Mesendoderm (in vitro differentiated cells): ENCODE data around the gene RYR2.
"Not testable (repeated sequence)": the region's sequence is repeated elsewhere in the genome, so short reads cannot be mapped to it uniquely, and the experiment has no call there.

ENCODE experiments used
- DNase-seq: peaks from one replicate; pipeline ENCODE4 v3.0.0; 2013
- H2AK5ac ChIP-seq: 2 replicates; pipeline ENCODE4 v1.6.1; 2013; ENCODE audit warnings: low read length, inconsistent platforms
- H2BK120ac ChIP-seq: 2 replicates; pipeline ENCODE4 v1.6.1; 2013; ENCODE audit warnings: low read depth, mild to moderate bottlenecking, low read length, moderate library complexity, mixed read lengths
- H2BK15ac ChIP-seq: replicated peaks from 2 replicates; pipeline ENCODE4 v1.6.1; 2013; ENCODE audit warnings: low read depth, mild to moderate bottlenecking, moderate library complexity
- H2BK5ac ChIP-seq: 2 replicates; pipeline ENCODE4 v1.6.1; 2013; ENCODE audit warnings: low read length, inconsistent platforms
- H3K18ac ChIP-seq: 2 replicates; pipeline ENCODE4 v1.6.1; 2013; ENCODE audit warnings: mild to moderate bottlenecking, low read length, mixed read lengths
- H3K23ac ChIP-seq: one replicate; pipeline ENCODE4 v1.6.1; 2013; ENCODE audit warnings: low read length
- H3K27ac ChIP-seq: 2 replicates; pipeline ENCODE4 v1.5.1; 2013; ENCODE audit warnings: low read depth, mild to moderate bottlenecking, inconsistent platforms, low read length, moderate library complexity
- H3K27me3 ChIP-seq: 2 replicates; pipeline ENCODE4 v1.6.1; 2013; ENCODE audit warnings: low read length, control low read depth, mild to moderate bottlenecking, inconsistent platforms; ENCODE audit not compliant: insufficient read depth, poor library complexity
- H3K36me3 ChIP-seq: 2 replicates; pipeline ENCODE4 v1.6.1; 2013; ENCODE audit warnings: low read length, inconsistent platforms; ENCODE audit not compliant: control insufficient read depth, insufficient read depth
- H3K4ac ChIP-seq: one replicate; pipeline ENCODE4 v1.6.1; 2013; ENCODE audit warnings: low read depth, mild to moderate bottlenecking, low read length, moderate library complexity
- H3K4me1 ChIP-seq: 2 replicates; pipeline ENCODE4 v1.6.1; 2013; ENCODE audit warnings: low read depth, low read length, inconsistent platforms; ENCODE audit not compliant: control insufficient read depth
- H3K4me2 ChIP-seq: 2 replicates; pipeline ENCODE4 v1.6.1; 2013; ENCODE audit warnings: low read length
- H3K4me3 ChIP-seq: 2 replicates; pipeline ENCODE4 v1.5.1; 2013; ENCODE audit warnings: mild to moderate bottlenecking, low read length
- H3K56ac ChIP-seq: one replicate; pipeline ENCODE4 v1.6.1; 2013; ENCODE audit warnings: low read length
- H3K79me1 ChIP-seq: 2 replicates; pipeline ENCODE4 v1.6.1; 2013; ENCODE audit warnings: low read length, inconsistent platforms
- H3K79me2 ChIP-seq: 2 replicates; pipeline ENCODE4 v1.6.1; 2013; ENCODE audit warnings: mild to moderate bottlenecking, low read length; ENCODE audit not compliant: control insufficient read depth, insufficient read depth
- H3K9ac ChIP-seq: 2 replicates; pipeline ENCODE4 v1.6.1; 2013; ENCODE audit warnings: low read length, inconsistent platforms
- H4K5ac ChIP-seq: one replicate; pipeline ENCODE4 v1.6.1; 2013; ENCODE audit warnings: low read length
- H4K8ac ChIP-seq: one replicate; pipeline ENCODE4 v1.6.1; 2013; ENCODE audit warnings: low read depth, mild to moderate bottlenecking, control low read depth, low read length, moderate library complexity
- WGBS: extraction: QIAGEN DNeasy Blood & Tissue Kit; methylation state at CpG from one replicate; pipeline ENCODE4 v1.1.7; 2013; ENCODE audit warnings: low lambda C conversion rate, missing lambda C conversion rate; ENCODE audit not compliant: insufficient coverage; ENCODE audit errors: extremely low coverage; 5-methylcytosine and 5-hydroxymethylcytosine counted together

RYR2 gene

DNA sequence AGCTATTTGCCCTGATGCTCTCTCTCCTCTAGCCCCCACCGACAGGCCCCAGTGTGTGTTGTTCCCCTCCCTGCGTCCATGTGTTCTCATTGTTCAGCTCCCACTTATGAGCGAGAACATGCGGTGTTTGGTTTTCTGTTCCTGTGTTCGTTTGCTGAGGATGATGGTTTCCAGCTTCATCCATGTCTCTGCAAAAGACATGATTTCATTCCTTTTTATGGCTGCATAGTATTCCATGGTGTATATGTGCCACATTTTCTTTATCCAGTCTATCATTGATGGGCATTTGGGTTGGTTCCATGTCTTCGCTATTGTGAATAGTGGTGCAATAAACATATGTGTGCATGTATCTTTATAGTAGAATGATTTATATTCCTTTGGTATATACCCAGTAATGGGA, 110.0 kb downstream of the RYR2 start:
- H2AK5ac ChIP-seq, H3K56ac ChIP-seq, H2BK5ac ChIP-seq, H4K8ac ChIP-seq, H3K27me3 ChIP-seq, H3K4me2 ChIP-seq, H2BK120ac ChIP-seq, H3K18ac ChIP-seq, H2BK15ac ChIP-seq, DNase-seq, H3K36me3 ChIP-seq, H3K4ac ChIP-seq, H3K79me1 ChIP-seq, H3K9ac ChIP-seq, H3K23ac ChIP-seq, H4K5ac ChIP-seq, H3K4me3 ChIP-seq, H3K79me2 ChIP-seq, H3K27ac ChIP-seq, H3K4me1 ChIP-seq: not testable (repeated sequence)
- no CpG with 5 or more reads among the region's 6 CpGs for WGBS

GRCh38 chr1:237152506-237153335, 110.7 kb downstream of the RYR2 start:
- Histone ChIP-seq H3K4me3 (no peak overlapping the region), H3K4me1 (no peaks in the 10 kb centered on the region), H3K4me2 (no peak overlapping the region), H3K23ac (no peak overlapping the region), H4K8ac (no peak overlapping the region), H3K9ac (no peak overlapping the region), H3K36me3 (no peaks in the 10 kb centered on the region), H2BK5ac (no peak overlapping the region), H3K27ac (no peak overlapping the region), H2AK5ac (no peak overlapping the region), H2BK15ac (no peak overlapping the region), H3K79me2 (peaks cover 9% of the 10 kb centered on the region), H3K4ac (no peak overlapping the region), H3K79me1 (no peaks in the 10 kb centered on the region), H4K5ac (no peak overlapping the region), H2BK120ac (no peak overlapping the region), H3K18ac (no peak overlapping the region), H3K27me3 (no peaks in the 10 kb centered on the region), H3K56ac (no peak overlapping the region)
- DNase-seq = no peak
- 100% methylated on average over 1 of the region's 5 CpGs for whole genome bisulfite sequencing

- Histone ChIP-seq H3K18ac (no peak overlapping the region), H3K79me2 (peaks cover 10% of the 10 kb centered on the region), H3K4ac (no peak overlapping the region), H2BK5ac (no peak overlapping the region), H3K4me3 (no peak overlapping the region), H3K4me2 (no peak overlapping the region), H3K4me1 (no peaks in the 10 kb centered on the region), H4K8ac (no peak overlapping the region), H3K79me1 (no peaks in the 10 kb centered on the region), H3K27me3 (no peaks in the 10 kb centered on the region), H3K23ac (no peak overlapping the region), H3K56ac (no peak overlapping the region), H4K5ac (no peak overlapping the region), H3K9ac (no peak overlapping the region), H2AK5ac (no peak overlapping the region), H3K36me3 (no peaks in the 10 kb centered on the region), H3K27ac (no peak overlapping the region), H2BK15ac (no peak overlapping the region), H2BK120ac (no peak overlapping the region)
- no CpG with 5 or more reads among the region's 5 CpGs for WGBS
- no peak for DNase-seq
These were observed 112.2 kb downstream of the RYR2 start for GRCh38 chr1:237154157-237154556.

DNA sequence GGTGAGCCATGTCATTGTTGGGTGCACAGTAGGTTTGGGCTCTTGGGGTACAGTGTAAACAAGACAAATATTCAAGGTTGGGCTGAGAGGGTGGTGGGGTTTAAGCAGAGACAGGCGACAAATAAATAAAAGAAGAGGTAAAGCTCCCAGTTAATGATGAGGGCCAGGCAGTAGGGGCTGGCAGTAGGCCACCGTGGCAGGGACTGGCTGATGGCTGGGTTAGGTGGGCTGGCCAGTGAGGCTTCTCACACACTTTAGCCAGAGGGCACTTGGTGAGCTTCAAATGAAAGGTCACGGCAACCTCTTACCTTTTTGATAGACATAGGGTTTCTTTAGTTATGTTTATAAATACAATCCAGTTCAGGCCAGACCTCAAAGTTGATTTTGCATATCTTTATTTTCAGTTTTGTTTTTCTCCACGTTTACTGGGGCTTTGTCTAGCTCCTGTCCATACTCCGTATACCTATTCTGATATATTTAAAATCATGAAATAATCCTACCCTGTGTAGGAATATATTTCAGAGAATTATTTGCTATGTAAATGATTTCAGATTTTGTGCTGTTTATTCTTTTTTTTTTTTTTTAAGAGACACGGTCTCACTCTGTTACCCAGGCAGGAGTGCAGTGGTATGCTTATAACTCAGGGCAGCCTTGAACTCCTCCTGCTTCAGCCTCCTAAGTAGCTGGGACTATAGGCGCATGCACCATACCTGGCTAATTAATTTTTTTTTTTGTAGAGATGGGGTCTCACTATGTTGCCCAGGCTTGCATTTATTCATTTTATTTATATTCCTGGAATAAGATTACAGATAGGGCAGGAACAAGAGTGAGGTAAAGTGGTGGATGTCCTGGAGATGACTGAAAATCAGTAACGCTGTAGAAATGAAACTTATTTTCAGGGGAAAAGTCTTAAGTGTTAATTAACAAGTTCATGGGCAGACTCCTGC, 122.7 kb downstream of the RYR2 start:
- Histone ChIP-seq H4K5ac (no peak overlapping the region), H3K4me2 (no peak overlapping the region), H3K79me1 (no peaks in the 10 kb centered on the region), H2AK5ac (no peak overlapping the region), H3K23ac (no peak overlapping the region), H4K8ac (no peak overlapping the region), H3K18ac (no peak overlapping the region), H2BK5ac (no peak overlapping the region), H3K79me2 (no peaks in the 10 kb centered on the region), H3K4ac (no peak overlapping the region), H3K27me3 (no peaks in the 10 kb centered on the region), H3K56ac (no peak overlapping the region), H3K36me3 (no peaks in the 10 kb centered on the region), H3K4me3 (no peak overlapping the region), H3K4me1 (peaks cover 2% of the 10 kb centered on the region), H3K9ac (no peak overlapping the region), H2BK120ac (no peak overlapping the region), H2BK15ac (no peak overlapping the region), H3K27ac (no peak overlapping the region)
- no peak for DNase-seq
- WGBS = no CpG with 5 or more reads among the region's 8 CpGs

DNA sequence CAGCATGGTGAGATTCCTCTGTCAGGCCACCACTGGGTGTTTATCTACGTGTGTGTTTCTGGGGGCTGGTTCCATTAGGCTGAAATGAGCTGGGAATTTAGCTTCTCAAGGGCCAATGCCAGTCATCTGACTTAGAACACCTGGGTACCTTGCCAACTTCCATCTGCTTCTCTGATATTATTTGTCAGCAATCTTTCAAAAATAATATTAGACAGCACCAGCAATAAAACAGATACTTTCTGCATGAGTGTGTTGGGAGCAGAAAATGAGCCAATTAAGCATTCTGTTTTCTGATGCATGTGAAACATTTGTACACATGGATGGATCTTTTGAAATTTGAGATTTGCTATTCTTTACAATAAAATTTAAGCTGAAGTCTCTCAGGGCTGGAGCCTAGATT, 124.1 kb downstream of the RYR2 start:
- no peak overlapping the region for H2BK120ac ChIP-seq
- no peak overlapping the region for H4K8ac ChIP-seq
- H2AK5ac ChIP-seq = no peak overlapping the region
- H3K27me3 ChIP-seq = no peaks in the 10 kb centered on the region
- H3K79me1 ChIP-seq = peaks cover 2% of the 10 kb centered on the region
- H3K27ac ChIP-seq = no peak overlapping the region
- H2BK15ac ChIP-seq = no peak overlapping the region
- no peak overlapping the region for H3K9ac ChIP-seq
- no peak overlapping the region for H3K4ac ChIP-seq
- H3K23ac ChIP-seq = no peak overlapping the region
- no peak overlapping the region for H4K5ac ChIP-seq
- WGBS = no CpG with 5 or more reads among the region's 1 CpG
- H3K4me3 ChIP-seq = no peak overlapping the region
- H3K4me2 ChIP-seq = no peak overlapping the region
- no peak overlapping the region for H3K56ac ChIP-seq
- no peaks in the 10 kb centered on the region for H3K36me3 ChIP-seq
- peaks cover 2% of the 10 kb centered on the region for H3K79me2 ChIP-seq
- no peak for DNase-seq
- H2BK5ac ChIP-seq = no peak overlapping the region
- peaks cover 2% of the 10 kb centered on the region for H3K4me1 ChIP-seq
- H3K18ac ChIP-seq = no peak overlapping the region
